PFSK-1 (cell line): Measurements from ENCODE around the gene PCDHGA1.

Experiments
- FOXP2 ChIP-seq: optimal IDR thresholded peaks from 2 replicates; pipeline ENCODE3; 2011; ENCODE audit warnings: borderline replicate concordance, control low read depth, inconsistent platforms; ENCODE audit not compliant: insufficient read depth; ENCODE audit errors: extremely low read length, extremely low read depth
- POLR2AphosphoS5 ChIP-seq: IDR thresholded peaks from 2 replicates; pipeline ENCODE4 v1.6.1; 2012; ENCODE audit warnings: low read depth, mild to moderate bottlenecking, control low read depth, low read length, moderate library complexity
- REST ChIP-seq, 2 experiments: IDR thresholded peaks; 2 replicates each; pipeline versions ENCODE4 v1.6.1 to v1.8.0; 2011 to 2012; ENCODE audit warnings: low read depth in 2 of 2, low read length in 2 of 2, control low read depth in 1 of 2, inconsistent platforms in 1 of 2, mild to moderate bottlenecking in 1 of 2, moderate library complexity in 1 of 2; ENCODE audit not compliant: insufficient read depth in 1 of 2
- SIN3A ChIP-seq: IDR thresholded peaks from 2 replicates; pipeline ENCODE4 v1.6.1; 2012; ENCODE audit warnings: mild to moderate bottlenecking, low read length, moderate library complexity, borderline replicate concordance; ENCODE audit not compliant: insufficient read depth
- TAF1 ChIP-seq: IDR thresholded peaks from 2 replicates; pipeline ENCODE4 v1.6.1; 2012; ENCODE audit warnings: low read length, control low read depth, borderline replicate concordance; ENCODE audit not compliant: insufficient read depth

The PCDHGA1 gene

GRCh38 chr5:141488591-141489561 is 158.6 kb downstream of the PCDHGA1 start, which contains the start of gene PCDHGC5:
Gene PCDHGC5 (plus strand): TSS chr5:141489081. CDS start chr5:141489241, 160 bp downstream.
- no peak for TF ChIP-seq REST (IDR thresholded peaks at IDR 0.05; ENCODE audit: insufficient read depth in 1 of 2, low read depth in 2 of 2, low read length in 2 of 2)
- no peak for TF ChIP-seq SIN3A
- TF ChIP-seq TAF1 = no peak
- TF ChIP-seq FOXP2 = no peak
- TF ChIP-seq POLR2AphosphoS5 = no peak

GRCh38 chr5:141489841-141490240 is 159.5 kb downstream of the PCDHGA1 start:
- TF ChIP-seq TAF1 = no peak
- TF ChIP-seq REST (IDR thresholded peaks at IDR 0.05; ENCODE audit: insufficient read depth in 1 of 2, low read depth in 2 of 2, low read length in 2 of 2) = no peak
- TF ChIP-seq POLR2AphosphoS5 = no peak
- TF ChIP-seq SIN3A = no peak
- TF ChIP-seq FOXP2 = no peak

GRCh38 chr5:141490271-141490670 is 160.0 kb downstream of the PCDHGA1 start:
- TF ChIP-seq SIN3A (no peak), TAF1 (no peak), FOXP2 (no peak), REST (IDR thresholded peaks at IDR 0.05; ENCODE audit: insufficient read depth in 1 of 2, low read depth in 2 of 2, low read length in 2 of 2) (no peak), POLR2AphosphoS5 (no peak)

GRCh38 chr5:141490771-141491170 is 160.5 kb downstream of the PCDHGA1 start:
- TF ChIP-seq SIN3A (no peak), FOXP2 (no peak), TAF1 (no peak), POLR2AphosphoS5 (no peak), REST (IDR thresholded peaks at IDR 0.05; ENCODE audit: insufficient read depth in 1 of 2, low read depth in 2 of 2, low read length in 2 of 2) (no peak)
